ENCODE results near the gene DAPK2. TPM values are rescaled to one million over a fixed set of nuclear protein-coding genes. Genes with fewer than 3 reads are reported as not detected.
A peak's percentile ranks its signal among the peaks of the same experiment; 100 is the strongest.

DAPK2 gene
- total RNA-seq, 1 donor from 2014 or later: 4.3 TPM

DNA sequence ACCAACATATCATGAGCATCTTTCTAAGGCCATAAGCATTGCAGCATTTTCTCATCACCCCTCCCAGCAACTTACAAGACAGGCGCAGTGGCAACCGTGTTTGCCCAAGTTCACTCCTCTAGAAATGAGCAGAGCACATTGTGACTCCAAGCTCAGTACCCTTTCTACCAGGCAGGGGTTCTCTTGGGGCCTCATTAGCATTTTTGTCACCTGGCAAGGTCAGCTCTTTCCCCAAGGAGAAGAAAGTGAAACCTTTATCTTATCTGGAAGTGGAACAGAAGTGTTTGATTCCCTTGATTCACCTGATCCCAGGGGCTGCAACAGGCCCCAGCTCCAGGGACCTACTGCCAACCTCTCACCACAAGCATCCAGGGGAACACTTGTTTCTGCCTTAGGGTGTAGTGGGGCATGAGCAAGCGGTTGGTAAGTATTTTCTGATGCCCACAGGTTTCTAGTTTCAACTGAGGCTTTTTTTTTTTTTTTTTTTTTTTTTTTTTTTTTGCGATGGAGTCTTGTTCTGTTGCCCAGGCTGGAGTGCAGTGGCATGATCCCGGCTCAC, 168.5 kb downstream of the DAPK2 start:
- Mint-ChIP-seq H3K4me3 (no peak overlapping the region), H3K27me3 (no peaks in the 10 kb centered on the region), H3K36me3 (ENCODE audit: low read depth) (peaks cover 2% of the 10 kb centered on the region), H3K4me1 (peaks cover 7% of the 10 kb centered on the region), H3K27ac (no peak overlapping the region), H3K9me3 (peaks cover 4% of the 10 kb centered on the region)
- DNase-seq: no peak
- intact Hi-C loops (cut with micrococcal nuclease): no loop called here

DNA sequence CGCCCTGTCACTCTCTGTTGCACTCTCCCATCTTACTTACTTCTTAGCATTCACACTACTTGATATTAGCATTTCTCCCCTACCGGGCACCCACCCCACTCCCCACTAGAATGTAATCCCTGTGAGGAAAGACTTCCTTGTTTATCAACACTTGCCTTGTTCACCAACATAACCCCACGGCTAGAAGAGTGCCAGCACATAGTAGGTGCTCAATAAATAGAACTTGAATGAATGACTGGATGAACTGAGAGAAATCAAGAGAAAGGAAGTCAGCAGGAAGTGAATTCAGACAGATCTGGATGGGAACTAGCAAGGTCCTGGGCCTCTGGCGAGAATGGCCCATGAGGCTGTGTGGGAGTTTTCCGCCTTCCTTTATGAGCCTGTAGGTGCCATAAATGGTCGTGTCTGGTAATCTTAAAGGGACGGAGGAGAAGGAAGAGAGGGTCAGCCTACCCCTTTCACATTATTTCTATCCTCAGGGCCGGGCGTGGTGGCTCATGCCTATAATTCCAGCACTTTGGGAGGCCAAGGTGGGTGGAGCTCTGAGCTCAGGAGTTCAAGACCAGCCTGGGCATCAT, 170.1 kb downstream of the DAPK2 start:
- intact Hi-C loops (cut with micrococcal nuclease): no loop called here
- Mint-ChIP-seq H3K4me3 (no peak overlapping the region), H3K27ac (no peak overlapping the region), H3K9me3 (peaks cover 6% of the 10 kb centered on the region), H3K27me3 (no peaks in the 10 kb centered on the region), H3K4me1 (peaks cover 7% of the 10 kb centered on the region), H3K36me3 (ENCODE audit: low read depth) (peaks cover 2% of the 10 kb centered on the region)
- DNase-seq: no peak

DNA sequence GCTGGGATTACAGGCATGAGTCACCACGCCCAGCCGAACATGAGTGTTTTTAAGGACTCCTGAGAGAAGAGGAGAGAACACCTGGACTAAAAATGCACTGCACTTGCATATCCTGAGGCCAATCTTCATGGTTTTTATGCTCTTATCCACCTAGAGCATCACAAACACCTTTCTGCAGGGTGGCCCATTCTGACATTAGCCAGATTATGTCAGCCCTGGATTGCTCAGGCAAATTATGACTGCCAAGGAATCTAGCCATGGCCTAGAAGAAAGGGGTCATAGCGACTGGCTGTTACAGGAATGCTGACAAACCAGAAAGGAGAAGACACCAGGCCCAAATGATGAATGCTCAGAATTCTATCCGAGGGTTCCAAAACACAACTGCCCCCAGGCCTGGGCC, 171.7 kb downstream of the DAPK2 start:
- H3K36me3 Mint-ChIP-seq (ENCODE audit: low read depth): peaks cover 2% of the 10 kb centered on the region
- H3K27ac Mint-ChIP-seq: no peak overlapping the region
- DNase-seq: no peak
- H3K4me3 Mint-ChIP-seq: no peak overlapping the region
- no peaks in the 10 kb centered on the region for H3K27me3 Mint-ChIP-seq
- H3K9me3 Mint-ChIP-seq: peaks cover 6% of the 10 kb centered on the region
- intact Hi-C loops (cut with micrococcal nuclease): no loop called here
- H3K4me1 Mint-ChIP-seq: peaks cover 12% of the 10 kb centered on the region

GRCh38 chr15:63872759-63873510, 173.3 kb downstream of the DAPK2 start:
- intact Hi-C loops (cut with micrococcal nuclease): no loop called here
- Mint-ChIP-seq H3K9me3 (peaks cover 6% of the 10 kb centered on the region), H3K27me3 (no peaks in the 10 kb centered on the region), H3K36me3 (ENCODE audit: low read depth) (peaks cover 2% of the 10 kb centered on the region), H3K4me3 (no peak overlapping the region), H3K4me1 (peaks cover 19% of the 10 kb centered on the region), H3K27ac (peak overlapping the region; percentile 4)
- no peak for DNase-seq

- Mint-ChIP-seq H3K4me1 (peaks cover 19% of the 10 kb centered on the region), H3K36me3 (ENCODE audit: low read depth) (peaks cover 2% of the 10 kb centered on the region)
Observed at GRCh38 chr15:63870487-63871209, 175.6 kb downstream of the DAPK2 start.

DNA sequence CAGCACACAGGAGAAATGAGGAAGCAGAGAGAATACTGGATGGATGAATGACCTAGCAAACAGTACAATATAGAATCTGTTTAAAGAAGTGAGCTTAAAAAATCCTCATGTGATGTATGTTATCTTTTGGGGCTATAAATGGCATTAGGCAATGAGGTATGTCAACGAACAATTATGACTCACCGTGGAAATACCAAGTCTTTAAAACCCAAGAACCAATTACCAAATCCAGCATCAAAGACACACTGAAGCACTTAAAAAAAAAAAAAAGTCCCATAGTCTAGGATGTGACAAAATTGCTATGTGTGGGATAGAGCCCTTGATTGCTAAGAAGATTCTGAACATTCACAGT, 176.3 kb downstream of the DAPK2 start:
- DNase-seq: no peak
- H3K36me3 Mint-ChIP-seq (ENCODE audit: low read depth): peaks cover 2% of the 10 kb centered on the region
- no peaks in the 10 kb centered on the region for H3K27me3 Mint-ChIP-seq
- intact Hi-C loops (cut with micrococcal nuclease): loop anchor here (1.0 kb wide), 2 partner anchors 22 to 36 kb away; no protein-coding TSS in a partner anchor
- peaks cover 19% of the 10 kb centered on the region for H3K4me1 Mint-ChIP-seq
- peaks cover 6% of the 10 kb centered on the region for H3K9me3 Mint-ChIP-seq
- peak overlapping the region; percentile 3 for H3K4me3 Mint-ChIP-seq
- H3K27ac Mint-ChIP-seq: peak overlapping the region; percentile 76

More at GRCh38 chr15:63870487-63871209, 175.6 kb downstream of the DAPK2 start:
- no peak overlapping the region for H3K4me3 Mint-ChIP-seq
- H3K27me3 Mint-ChIP-seq: no peaks in the 10 kb centered on the region
- no peak for DNase-seq
- H3K27ac Mint-ChIP-seq: no peak overlapping the region
- peaks cover 6% of the 10 kb centered on the region for H3K9me3 Mint-ChIP-seq
- intact Hi-C loops (cut with micrococcal nuclease): loop anchor here (1.0 kb wide), 2 partner anchors 22 to 36 kb away; no protein-coding TSS in a partner anchor

DNA sequence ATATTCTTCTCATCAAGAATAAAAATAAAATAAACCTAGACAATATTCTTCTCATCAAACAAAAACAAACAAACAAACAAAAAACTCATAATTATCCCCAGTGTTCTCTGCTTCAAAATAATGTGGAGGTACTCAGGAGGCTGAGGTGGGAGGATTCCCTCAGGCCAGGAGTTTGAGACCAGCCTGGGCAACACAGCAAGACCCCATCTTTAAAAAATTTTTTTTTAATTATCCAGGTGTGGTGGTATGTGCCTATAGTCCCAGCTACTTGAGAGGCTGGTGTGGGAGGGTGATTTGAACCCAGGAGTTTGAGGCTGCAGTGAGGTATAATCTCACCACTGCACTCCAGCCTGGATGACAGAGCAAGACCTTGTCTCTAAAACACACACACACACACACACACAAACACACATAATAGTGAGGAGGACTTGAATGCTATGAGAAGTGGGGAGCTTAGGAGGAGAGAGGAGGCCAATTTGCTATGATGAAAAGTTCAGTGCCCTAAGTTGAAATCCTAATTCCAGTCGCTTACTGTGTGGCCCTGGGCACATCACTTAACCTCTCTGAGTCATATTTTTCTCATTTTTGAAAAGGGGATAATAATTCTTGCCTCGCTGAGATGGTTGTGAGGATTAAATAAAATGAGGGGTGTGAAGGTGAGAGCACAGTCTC, 176.8 kb downstream of the DAPK2 start:
- Mint-ChIP-seq H3K27me3 (no peaks in the 10 kb centered on the region), H3K4me1 (peaks cover 19% of the 10 kb centered on the region), H3K4me3 (peak overlapping the region; percentile 3), H3K36me3 (ENCODE audit: low read depth) (peaks cover 2% of the 10 kb centered on the region), H3K9me3 (peaks cover 6% of the 10 kb centered on the region), H3K27ac (peak overlapping the region; percentile 76)
- intact Hi-C loops (cut with micrococcal nuclease): loop anchor here (1.0 kb wide), 2 partner anchors 23 to 35 kb away; no protein-coding TSS in a partner anchor
- DNase-seq: no peak

- no peaks in the 10 kb centered on the region for H3K27me3 Mint-ChIP-seq
- no peak for DNase-seq
- no peak overlapping the region for H3K4me3 Mint-ChIP-seq
- no peaks in the 10 kb centered on the region for H3K36me3 Mint-ChIP-seq (ENCODE audit: low read depth)
- H3K27ac Mint-ChIP-seq: no peak overlapping the region
- peaks cover 21% of the 10 kb centered on the region for H3K4me1 Mint-ChIP-seq
- intact Hi-C loops (cut with micrococcal nuclease): no loop called here
- no peaks in the 10 kb centered on the region for H3K9me3 Mint-ChIP-seq
Observed at GRCh38 chr15:63864186-63864585, 182.1 kb downstream of the DAPK2 start.

- Mint-ChIP-seq H3K9me3 (no peaks in the 10 kb centered on the region), H3K4me3 (no peak overlapping the region), H3K27ac (no peak overlapping the region), H3K27me3 (no peaks in the 10 kb centered on the region), H3K4me1 (peaks cover 24% of the 10 kb centered on the region), H3K36me3 (ENCODE audit: low read depth) (no peaks in the 10 kb centered on the region)
- no peak for DNase-seq
- intact Hi-C loops (cut with micrococcal nuclease): no loop called here
Observed at GRCh38 chr15:63861946-63862517, 184.3 kb downstream of the DAPK2 start.

GRCh38 chr15:63860555-63860954, 185.7 kb downstream of the DAPK2 start:
- Mint-ChIP-seq H3K4me3 (peak overlapping the region; percentile 22), H3K36me3 (ENCODE audit: low read depth) (no peaks in the 10 kb centered on the region), H3K27me3 (no peaks in the 10 kb centered on the region), H3K4me1 (peaks cover 27% of the 10 kb centered on the region), H3K27ac (peak overlapping the region; percentile 64), H3K9me3 (no peaks in the 10 kb centered on the region)
- intact Hi-C loops (cut with micrococcal nuclease): no loop called here
- no peak for DNase-seq

DNA sequence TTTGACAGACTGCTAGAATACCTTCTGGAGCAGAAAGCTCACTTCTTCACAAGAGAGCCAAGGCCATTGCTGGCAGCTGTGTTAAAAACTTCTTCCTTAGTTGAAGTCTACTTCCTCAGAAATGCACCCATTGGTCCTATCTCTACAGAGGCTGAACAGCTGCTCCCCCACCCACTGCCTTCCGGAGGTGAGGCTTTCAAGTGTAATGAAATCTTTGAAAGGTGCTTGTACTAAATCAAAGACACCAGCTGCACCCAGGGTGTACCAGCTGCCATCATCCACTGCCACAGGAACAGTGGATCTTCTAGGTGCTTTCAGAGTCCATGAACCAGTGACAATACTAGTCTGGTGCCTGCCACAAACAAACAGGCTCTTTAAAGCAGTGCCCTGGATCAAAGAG, 186.1 kb downstream of the DAPK2 start:
- Mint-ChIP-seq H3K36me3 (ENCODE audit: low read depth) (no peaks in the 10 kb centered on the region), H3K9me3 (no peaks in the 10 kb centered on the region), H3K27me3 (no peaks in the 10 kb centered on the region), H3K27ac (peak overlapping the region; percentile 64), H3K4me3 (peak overlapping the region; percentile 22), H3K4me1 (peaks cover 27% of the 10 kb centered on the region)
- DNase-seq: peak; percentile 89
- intact Hi-C loops (cut with micrococcal nuclease): no loop called here

DNA sequence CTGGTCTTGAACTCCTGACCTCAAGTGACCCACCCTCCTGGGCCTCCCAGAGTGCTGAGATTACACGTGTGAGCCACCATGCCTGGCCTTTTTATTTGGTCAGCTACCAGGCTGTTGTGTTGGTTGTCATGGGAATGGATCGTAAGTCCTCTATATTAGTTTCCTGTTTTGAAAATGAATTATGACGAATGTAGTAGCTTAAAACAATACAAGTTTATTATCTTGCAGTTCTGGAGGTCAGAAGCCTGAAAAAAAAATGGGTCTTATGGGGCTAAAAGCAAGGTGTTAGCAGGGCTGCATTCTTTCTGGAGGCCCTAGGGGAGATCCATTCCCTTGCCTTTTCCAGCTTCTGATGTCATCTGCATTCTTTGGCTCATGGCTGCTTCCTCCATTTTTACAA, 187.4 kb downstream of the DAPK2 start:
- Mint-ChIP-seq H3K4me1 (peaks cover 27% of the 10 kb centered on the region), H3K4me3 (no peak overlapping the region), H3K27ac (no peak overlapping the region), H3K9me3 (no peaks in the 10 kb centered on the region), H3K36me3 (ENCODE audit: low read depth) (no peaks in the 10 kb centered on the region), H3K27me3 (no peaks in the 10 kb centered on the region)
- intact Hi-C loops (cut with micrococcal nuclease): no loop called here
- DNase-seq: no peak

DNA sequence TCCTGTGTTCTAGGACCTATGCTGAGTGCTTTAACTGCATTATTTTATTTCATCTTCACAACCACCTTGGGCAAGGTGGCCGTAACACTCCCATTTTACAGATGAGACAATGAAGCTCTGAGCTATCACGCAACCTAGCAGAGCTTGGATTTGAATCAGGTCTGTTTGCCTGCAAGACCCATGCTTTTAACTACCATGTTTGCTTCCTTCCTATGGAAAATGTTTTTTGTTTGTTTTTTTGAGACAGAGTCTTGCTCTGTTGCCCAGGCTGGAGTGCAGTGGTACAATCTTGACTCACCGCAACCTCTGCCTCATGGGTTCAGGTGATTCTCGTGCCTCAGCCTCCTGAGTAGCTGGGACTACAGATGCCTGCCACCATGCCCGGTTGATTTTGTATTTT, 187.8 kb downstream of the DAPK2 start:
- no peak for DNase-seq
- Mint-ChIP-seq H3K4me1 (peaks cover 27% of the 10 kb centered on the region), H3K27me3 (no peaks in the 10 kb centered on the region), H3K4me3 (no peak overlapping the region), H3K27ac (no peak overlapping the region), H3K36me3 (ENCODE audit: low read depth) (no peaks in the 10 kb centered on the region), H3K9me3 (no peaks in the 10 kb centered on the region)
- intact Hi-C loops (cut with micrococcal nuclease): no loop called here

Data from activated CD4-positive, alpha-beta T cell treated with anti-CD3 and anti-CD28 coated beads, Interleukin-2, amount 10 ng/mL, durations not matched to agents 24 days and 14 days (primary cell).